Fibroblast of skin of scalp (primary cell): ENCODE data around the gene MGAT5.
A peak's percentile ranks its signal among the peaks of the same experiment; 100 is the strongest.

Experiments
- DNase-seq: peaks from one replicate; pipeline ENCODE4 v3.0.0-alpha.2; 2013

MGAT5 gene

DNA sequence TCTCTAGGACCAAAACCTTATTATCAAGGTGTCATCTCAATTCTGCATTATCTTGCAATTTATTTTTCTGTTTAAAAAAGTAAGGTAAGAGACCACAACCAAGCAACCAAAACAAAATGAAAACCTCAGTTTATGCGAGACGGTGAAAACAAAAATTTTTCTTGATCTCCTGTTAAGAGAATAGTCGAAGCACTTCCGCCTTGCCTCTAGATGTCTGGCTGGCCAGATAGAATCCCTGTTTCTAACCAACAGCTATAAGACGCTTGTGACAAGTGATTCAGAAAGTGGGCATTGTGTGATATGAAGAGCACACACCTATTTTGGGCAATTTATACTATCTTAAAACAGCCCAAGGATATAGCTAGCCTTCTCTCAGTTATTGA lies 51.2 kb downstream of the MGAT5 start:
- DNase-seq: no peak

DNA sequence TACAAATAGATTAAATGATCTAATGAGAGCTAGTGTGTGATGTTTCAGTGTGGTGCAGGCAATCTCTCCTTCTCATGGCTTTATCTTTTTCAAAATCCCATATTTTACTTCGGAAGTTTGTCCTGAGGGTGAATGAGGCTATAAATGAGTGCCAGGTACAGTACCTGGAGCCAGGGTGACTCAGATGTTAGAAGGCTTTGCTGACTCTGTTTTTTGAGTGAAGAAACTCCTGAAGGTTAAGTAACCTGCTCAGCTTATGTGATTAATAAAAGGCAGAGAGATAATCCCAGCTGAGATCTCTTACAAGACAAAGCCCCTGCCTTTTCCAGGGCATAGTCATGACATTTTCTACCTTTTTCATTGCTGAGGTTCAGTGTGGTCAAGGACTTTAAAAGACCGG lies 52.6 kb downstream of the MGAT5 start:
- no peak for DNase-seq

DNA sequence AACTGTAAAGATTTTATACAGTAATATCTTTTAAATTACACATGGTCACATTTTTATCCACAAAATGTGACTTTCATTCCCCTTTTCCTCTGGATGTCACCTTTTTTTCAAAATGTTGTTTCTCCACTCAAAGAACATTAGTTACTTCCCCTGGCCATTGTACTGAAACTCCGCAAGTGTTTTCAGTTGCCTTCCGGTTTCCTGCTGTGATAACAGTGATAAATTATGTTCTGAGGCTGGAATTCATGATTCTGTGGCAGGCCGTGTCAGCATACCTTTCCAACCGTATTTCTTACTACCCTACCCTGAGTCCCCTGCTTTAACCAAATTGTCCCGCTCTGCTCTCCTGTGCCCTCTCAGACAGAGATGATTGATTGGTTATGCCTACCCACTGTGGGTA lies 53.5 kb downstream of the MGAT5 start:
- no peak for DNase-seq

DNA sequence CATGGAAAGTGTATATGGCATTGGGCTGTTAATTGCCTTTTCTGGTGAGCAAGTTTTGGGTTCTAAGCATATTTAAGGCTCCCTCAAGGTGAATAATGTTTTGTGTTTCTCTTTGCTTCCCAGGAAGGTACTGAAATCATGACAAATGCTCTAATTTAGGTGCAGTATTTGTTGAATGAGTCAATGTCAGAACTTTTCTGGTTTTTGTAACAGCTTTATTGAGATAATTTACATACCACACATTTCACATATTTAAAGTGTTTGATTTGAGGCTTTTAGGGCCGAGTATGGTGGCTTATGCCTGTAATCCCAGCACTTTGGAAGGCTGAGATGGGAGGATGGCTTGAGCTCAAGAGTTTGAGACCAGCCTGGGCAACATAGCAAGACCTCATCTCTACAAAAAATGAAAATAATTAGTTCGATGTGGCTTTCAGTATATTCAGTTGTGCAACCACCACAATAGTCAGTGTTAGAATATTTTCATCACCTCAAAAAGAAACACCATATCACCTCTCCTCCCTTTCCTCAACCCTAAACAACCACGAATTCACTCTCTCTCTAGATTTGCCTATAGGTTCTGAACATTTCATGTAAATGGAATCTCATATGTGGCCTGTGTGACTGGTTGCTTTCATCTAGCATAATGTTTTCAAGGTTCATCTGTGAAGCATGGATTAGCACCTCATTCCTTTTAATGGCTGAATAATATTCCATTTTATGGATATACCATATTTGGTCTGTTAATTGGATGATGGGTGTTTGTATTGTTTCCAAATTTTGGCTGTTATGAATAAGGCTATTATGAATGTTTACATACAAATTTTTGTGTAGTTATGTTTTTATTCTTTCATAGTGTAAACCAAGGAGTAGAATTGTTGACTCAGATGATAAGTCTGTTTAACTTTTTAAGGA lies 54.9 kb downstream of the MGAT5 start:
- peak; percentile 13 for DNase-seq

DNA sequence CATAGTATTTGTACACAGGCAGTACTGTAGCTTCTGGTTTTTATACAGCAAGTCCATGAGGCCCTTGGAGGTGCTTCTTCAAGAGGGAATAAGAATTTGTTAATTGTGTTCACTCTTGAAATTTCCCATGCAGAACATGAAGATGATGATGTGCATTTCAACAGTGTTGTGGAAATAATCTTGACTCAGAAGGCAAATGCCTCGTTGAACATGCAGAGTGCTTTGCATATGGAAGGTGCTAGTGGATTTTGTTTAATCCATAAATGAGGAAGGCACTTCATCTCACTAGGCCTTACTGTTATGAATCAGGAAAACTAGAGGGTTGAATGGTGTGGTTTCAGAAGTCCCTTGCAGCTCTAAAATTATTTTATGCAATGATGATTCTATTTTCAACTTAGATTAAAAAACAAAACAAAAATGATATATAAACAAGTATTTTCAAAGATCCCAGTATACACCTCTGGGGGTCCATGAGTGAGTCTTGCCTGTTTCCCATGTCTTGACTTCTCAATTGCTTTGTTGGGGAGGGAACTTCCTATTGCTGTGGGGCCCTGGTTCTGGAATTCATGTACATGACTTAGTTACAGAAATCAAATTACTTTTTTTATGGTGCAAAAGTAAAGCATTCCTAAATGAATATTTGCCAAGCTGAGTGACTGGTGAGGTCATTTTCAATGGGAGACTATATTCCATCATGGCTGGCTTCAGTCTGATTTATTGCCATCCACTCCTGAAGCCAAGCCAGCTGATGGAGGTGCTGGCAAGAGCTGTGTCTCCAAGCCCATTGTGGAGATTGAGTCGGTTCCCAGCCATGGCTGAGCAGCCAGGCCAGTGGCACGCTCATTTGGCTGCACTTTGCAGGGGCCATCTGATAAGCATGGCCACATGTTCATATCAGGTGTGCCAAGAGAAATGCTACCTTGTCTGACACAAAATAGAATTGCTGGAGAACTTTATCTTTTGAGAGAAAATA lies 56.5 kb downstream of the MGAT5 start:
- DNase-seq: peak; percentile 14

DNA sequence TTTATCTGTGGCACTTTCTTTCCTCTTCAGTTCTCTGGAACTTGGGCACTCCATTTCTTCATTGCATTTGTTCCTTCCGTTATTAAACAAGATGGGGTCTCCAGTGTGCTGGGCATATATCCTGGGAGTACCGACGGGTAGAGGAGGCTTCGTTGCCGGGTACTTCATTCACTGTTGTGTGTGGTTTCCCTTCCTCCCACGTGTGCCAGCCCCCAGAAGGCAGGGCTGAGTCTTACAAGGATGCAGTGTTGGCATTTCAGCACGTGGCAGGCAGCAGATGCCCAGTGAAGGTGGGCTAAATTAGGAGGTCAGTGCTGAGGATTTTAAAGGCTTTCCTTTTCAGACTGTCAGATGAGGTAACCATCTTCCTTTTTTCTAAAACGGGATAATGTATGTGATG lies 58.6 kb downstream of the MGAT5 start:
- no peak for DNase-seq

DNA sequence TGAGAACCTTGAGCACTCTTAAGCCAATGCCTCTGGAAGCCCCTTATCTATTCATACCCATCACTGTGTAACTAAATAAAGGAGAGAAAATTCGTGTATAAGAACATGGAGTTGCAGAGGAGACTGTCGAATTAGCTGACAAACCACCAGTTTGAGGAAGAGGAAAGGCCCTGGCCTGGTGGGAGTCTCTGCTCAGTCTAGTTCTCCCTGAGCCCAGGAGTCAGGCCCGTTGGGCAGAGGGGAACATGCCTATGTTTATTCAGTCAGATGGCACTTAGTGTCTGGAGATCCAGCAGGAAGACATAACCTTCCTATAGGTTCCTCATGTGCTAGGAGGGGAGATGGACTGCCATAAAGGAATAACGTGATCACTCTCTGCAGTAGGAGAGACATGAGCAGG lies 60.3 kb downstream of the MGAT5 start:
- no peak for DNase-seq

DNA sequence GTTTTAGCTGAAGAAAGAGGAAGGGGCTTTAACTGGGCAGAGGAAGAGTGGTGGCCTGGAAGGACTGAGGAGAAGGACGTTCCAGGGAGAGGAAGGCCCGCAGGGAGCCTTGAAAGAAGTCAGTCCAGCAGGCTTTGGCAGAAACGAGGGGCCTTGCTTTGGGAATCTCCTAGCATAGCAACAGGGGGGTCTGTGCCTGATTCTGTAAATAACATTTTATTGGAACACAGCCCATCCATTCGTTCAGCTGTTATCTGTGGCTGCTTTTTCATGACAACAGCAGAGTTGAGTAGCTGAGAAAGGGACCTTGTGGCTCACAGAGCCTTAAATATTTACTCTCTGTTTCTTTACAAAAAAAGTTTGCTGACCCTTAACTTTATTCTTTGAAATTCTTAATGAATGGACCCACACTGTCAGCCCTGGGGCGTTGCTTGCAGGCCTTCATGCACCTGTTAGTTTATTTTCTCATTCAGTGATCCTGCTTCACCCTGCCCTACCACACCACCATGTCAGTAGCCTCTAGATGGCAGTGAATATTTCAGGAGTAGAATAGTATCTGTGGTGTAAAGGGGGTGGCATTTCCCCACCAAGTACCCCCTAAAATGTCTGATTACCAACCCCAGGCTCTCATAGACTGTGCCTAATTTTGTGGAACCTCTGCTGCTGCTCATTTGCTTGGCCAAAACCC lies 61.0 kb downstream of the MGAT5 start:
- no peak for DNase-seq

DNA sequence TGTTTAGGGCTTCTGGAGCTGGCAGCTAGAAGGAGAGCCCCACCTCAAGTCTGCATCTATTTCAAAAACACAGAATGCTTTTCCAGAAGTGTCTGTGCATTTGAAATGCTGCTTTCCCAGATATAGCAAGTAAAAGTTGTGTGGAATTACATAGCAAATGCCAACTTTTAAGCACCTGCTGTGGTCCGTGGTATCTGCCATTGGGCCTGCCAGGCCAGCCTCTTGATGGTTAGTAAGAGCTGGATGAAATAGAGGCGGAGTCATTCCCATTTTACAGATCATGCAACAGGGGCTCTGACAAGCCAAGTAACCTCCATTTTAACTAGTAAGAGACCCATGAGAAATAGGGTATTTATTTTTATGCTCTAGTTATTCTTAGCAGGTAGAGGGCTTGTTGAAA lies 61.6 kb downstream of the MGAT5 start:
- DNase-seq: no peak

DNA sequence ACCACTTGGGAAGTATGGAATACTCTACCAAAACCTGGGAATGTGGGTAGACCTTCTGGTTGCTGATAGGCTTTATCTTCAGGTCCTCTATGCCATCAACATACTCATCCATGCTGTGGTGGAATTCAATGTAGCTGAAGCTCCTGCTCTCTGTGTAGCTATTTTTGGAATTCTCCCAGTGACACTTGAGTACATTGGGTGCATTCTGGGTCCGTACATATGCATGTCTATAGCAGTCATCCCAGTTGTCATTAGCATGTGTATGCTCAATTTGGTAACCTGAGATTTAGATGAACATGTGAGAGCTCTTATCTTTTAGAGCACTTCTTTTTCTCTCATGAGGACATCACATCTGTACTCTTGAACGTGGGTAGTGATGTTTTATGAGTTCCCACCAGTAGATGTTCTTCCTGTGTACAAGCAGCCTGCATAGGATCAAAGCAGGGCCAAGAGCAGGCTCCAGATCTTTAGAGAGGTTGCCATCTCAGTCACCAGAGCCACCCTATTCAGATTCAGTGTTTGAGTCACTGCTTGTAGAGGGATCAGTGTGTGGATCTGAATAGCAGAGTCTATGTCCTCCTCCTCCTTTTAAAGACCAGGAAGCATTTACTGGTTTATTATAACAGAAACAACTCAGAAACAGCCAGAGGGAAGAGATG lies 65.9 kb downstream of the MGAT5 start:
- no peak for DNase-seq

DNA sequence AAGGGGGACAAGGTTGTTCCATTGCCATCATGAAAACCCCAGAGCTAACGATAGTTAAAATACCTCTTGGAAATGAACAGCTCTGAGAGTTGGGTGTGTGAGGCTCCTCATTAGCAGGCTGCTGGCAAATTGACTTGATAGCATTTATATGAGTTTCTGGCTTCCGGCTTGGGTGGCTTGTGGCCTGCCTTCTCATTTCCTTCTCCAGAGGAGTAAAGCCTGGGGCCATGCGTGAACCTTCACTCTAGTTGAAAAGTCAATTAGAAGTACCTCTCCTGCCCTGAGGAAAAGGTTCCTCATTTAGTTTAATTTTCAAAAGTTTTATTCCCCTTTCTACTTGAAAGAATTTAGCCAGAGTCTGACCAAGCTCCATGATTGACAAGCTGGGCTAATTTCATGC lies 67.1 kb downstream of the MGAT5 start:
- no peak for DNase-seq

DNA sequence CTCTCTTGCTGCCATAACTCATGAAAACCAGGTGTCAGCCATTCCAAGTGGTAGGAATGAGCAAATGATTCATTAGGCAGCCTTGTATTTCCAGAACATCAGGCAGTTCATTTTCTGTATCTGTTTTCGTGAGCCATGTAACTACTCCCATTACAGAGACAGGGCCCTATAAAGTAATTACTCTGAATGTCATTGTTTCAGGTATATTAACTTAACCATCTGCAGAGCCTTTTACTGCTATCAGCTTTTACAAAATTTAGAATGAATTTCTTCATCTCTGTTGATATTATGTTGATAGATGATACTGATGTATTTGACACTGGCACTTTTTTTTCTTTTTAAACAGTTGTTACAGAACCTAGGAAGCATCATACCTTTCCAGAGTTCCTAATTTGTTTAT lies 69.9 kb downstream of the MGAT5 start:
- DNase-seq: no peak

DNA sequence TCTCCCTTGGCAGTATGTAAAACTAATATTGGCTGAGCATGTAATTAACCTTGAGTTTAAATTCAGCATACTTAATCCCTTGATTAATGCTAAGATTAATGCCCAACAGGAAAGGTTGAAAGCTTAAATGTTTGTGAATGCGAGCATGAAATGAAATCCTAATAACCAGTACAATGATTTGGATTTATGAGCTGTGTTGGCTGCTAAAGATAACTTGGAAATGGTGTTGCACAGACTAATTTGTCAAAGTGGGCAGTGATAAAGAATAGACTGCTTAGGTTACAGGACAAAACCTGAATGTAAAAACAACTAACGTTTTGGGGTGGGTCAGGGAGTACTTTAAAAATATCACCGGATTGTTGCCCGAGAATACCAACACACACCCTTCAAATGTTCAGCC lies 70.6 kb downstream of the MGAT5 start:
- no peak for DNase-seq

DNA sequence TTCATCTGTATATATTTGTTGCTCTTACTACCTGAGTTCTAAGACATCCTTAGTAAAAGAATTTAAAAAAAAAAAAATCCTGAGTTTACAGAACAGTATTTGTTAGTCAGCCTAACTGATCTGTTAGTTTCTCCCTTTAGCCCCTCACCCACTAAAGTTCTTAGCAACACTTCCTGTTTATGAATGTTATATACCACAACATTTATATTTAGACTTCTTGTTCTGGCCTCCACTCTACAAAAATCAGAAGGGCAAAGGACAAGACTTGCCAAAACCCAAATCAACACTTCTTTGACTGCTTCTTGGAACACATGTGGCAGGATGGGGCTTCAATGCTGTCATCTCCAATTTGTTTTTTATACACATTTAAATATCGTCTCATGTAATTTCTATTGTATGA lies 71.1 kb downstream of the MGAT5 start:
- no peak for DNase-seq

DNA sequence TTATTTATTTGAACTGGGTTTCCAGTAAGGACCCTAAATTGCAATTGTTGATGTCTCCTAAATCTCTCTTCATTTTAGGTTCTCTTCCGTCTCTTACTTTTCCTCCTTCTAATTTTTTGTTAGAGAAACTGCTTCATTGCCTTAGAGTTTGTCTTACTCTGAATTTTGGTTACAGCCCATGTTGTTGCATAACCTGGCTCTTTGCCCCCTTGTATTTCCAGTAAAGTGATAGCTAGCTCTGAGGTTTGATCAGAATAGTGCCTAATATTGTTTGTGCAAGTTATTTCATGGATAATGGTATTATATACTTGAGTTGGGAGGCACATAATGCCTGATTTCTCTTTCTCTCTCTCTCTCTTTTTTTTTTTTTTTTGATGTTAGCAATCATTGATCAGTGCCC lies 71.8 kb downstream of the MGAT5 start:
- no peak for DNase-seq

DNA sequence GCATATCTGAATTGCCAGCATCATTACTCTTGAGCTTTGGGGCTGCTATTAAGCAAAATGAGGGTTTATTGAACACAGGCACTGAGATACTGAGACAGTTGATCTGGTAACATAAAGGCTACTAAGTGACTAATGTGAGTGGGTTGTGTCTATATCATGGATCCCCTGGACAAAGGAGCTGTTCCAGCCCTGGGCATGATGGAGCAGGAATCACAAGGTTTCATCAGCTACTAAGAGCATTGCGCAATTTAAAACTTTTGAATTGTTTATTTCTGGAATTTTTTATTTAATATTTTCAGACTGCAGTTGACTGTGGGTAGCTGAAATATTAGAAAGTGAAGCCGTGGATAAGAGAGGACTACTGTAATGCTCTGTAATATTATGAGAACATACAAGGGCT lies 73.5 kb downstream of the MGAT5 start:
- DNase-seq: peak; percentile 37

DNA sequence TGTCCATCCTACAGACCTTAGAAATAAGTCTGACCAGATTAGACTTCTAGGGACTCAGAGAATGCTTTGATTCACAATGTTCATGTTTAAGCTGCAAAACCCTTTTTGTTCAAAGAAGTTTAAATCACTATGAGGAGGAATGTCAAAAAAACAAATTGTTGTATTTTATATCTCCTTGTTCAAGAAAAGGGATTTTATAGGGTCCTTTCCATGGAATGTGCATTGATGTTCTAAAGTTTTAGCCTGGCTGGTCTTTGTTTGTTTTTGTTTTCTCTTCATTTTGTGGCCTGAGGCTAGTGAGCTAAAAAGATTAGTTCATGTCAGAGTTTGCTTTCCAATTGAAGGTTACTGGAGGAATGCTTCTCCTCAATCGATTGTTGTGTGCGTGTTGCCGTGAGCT lies 77.2 kb downstream of the MGAT5 start:
- no peak for DNase-seq

DNA sequence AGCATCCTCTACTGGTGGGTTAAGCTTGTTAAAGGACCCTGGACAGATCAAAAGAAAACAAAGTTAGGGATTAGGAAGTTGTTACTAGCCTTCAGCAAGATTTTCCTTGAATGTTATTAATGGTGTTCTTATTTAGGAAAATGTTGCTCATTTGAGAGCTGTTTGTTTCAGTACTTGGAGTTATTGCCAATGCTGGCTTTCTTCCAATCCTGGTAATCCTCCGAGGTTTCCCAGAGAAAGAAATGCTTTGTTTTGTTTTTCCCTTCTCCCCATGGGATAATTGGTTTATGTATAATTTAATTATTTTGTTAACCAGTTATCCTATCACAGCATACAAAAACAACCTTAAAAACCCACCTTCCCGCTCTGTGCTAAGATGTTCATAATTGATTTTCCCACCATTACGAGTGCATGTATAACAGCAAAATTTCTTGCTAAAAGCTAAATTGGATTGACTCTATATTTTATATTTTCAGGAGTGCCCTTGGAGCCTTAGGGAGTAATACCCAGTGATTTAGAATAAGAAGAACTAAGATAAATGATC lies 79.8 kb downstream of the MGAT5 start:
- DNase-seq: peak; percentile 3

DNA sequence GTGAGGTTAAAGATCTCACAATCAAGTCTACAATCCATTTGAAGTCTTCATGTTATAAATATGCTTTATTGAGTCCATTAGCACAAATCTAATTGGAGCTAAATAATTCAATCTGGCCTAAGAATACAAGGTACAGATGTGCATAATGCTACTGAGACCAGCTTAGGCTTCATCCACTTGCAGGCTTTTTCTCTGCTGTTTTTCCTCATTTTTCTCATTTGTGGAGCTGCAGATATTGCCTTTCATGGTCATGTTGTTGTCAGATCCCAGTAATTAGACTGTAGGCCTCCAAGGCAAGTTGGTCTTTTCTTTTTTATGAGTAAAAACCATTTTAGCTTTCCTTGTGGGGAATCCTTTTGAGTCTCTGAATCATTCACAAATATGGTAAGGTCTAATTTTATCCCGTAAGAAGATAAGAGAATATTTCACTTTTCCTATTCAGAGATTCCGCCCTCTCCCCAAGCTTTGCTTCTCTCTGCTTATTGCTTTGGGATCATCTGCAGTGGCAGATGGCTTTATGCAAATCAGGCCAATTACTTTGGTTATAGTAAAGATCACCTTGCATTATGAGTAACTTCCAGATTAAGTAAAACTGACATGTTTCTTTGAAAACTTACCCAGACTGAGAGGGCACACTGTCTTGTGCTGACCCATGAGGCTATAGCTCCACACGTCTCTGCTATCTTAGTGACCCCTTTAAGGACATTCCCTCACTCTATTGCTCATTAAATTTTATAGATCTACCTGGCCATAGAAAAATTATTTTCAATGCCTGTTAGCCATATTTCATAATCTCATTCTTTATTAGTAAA lies 80.9 kb downstream of the MGAT5 start:
- no peak for DNase-seq

DNA sequence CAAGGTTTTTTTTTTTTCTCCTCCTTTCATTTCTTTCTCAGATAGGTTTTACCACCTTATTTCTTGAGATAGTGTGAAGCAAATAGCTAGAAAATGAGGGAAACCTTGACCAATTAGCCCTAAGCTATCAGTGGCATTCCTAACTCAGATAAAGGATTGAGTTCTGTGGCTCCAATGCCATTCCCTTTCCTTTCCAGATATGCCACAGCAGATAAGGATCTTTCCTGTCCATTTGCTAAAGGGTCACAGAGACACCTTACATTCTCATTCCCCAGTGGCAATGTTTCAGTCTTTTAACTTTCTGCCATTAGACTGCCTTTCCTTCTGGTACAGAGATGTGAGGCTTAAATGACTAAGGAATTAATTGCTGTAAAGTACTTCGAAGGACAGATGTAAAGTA lies 81.7 kb downstream of the MGAT5 start:
- no peak for DNase-seq

DNA sequence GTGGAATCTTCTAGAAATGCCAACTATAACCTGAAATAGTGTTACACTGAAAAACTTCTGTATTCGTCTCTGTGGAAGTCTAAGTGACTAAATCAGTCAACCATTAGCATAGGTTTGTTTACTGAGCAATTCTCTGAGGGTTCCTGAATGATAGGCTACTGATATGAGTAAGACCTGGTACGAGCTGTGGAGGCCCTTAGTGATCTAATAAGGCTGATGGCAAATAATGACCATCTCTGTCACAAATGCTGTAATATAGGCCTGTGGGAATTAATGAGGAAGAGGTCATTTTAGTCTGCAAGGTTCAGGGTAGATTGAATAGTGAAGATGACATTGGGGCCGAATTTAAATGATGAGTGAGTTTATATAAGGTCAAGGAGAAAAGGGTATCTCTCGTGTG lies 82.5 kb downstream of the MGAT5 start:
- DNase-seq: no peak
